Trophoblast cell (in vitro differentiated cells and primary cell): ENCODE measurements around the gene HLA-DRA.

Experiments used
- DNase-seq, 2 donors: peaks; one replicate each; pipeline ENCODE4 v3.0.0-alpha.2; 2016
- H2AFZ ChIP-seq: 2 replicates; pipeline ENCODE4 v1.6.1; 2013; ENCODE audit warnings: low read length, moderate library complexity, mild to moderate bottlenecking; ENCODE audit not compliant: insufficient read depth, poor library complexity
- H2AK5ac ChIP-seq: 2 replicates; pipeline ENCODE4 v1.6.1; 2013; ENCODE audit warnings: mild to moderate bottlenecking, low read length
- H2BK120ac ChIP-seq: 2 replicates; pipeline ENCODE4 v1.6.1; 2013; ENCODE audit warnings: low read length, mild to moderate bottlenecking, moderate library complexity; ENCODE audit not compliant: insufficient read depth, poor library complexity
- H2BK12ac ChIP-seq: 2 replicates; pipeline ENCODE4 v1.6.1; 2013; ENCODE audit warnings: mild to moderate bottlenecking, low read length, moderate library complexity
- H2BK5ac ChIP-seq: 2 replicates; pipeline ENCODE4 v1.6.1; 2013; ENCODE audit warnings: low read length, low read depth, moderate library complexity, mild to moderate bottlenecking; ENCODE audit not compliant: poor library complexity
- H3K14ac ChIP-seq: 2 replicates; pipeline ENCODE4 v1.6.1; 2013; ENCODE audit warnings: mild to moderate bottlenecking, low read length
- H3K18ac ChIP-seq: 2 replicates; pipeline ENCODE4 v1.6.1; 2013; ENCODE audit warnings: mild to moderate bottlenecking, low read length
- H3K23ac ChIP-seq: 2 replicates; pipeline ENCODE4 v1.6.1; 2013; ENCODE audit warnings: low read length
- H3K27ac ChIP-seq: 2 replicates; pipeline ENCODE4 v1.5.1; 2013; ENCODE audit warnings: low read depth, mild to moderate bottlenecking, inconsistent platforms, low read length, moderate library complexity
- H3K27me3 ChIP-seq: 2 replicates; pipeline ENCODE4 v1.6.1; 2013; ENCODE audit warnings: inconsistent platforms, mild to moderate bottlenecking, low read length, moderate library complexity; ENCODE audit not compliant: insufficient read depth
- H3K36me3 ChIP-seq, 2 experiments: 1 replicate in 1 of 2; 2 replicates in 1 of 2; pipeline ENCODE4 v1.6.1; 2013; ENCODE audit warnings: low read length in 2 of 2, mild to moderate bottlenecking in 2 of 2, moderate library complexity in 1 of 2; ENCODE audit not compliant: insufficient read depth in 2 of 2, control insufficient read depth in 1 of 2
- H3K4ac ChIP-seq: 2 replicates; pipeline ENCODE4 v1.6.1; 2013; ENCODE audit warnings: low read depth, mild to moderate bottlenecking, low read length, moderate library complexity
- H3K4me1 ChIP-seq, 2 experiments: 1 replicate in 1 of 2; 2 replicates in 1 of 2; pipeline ENCODE4 v1.6.1; 2013; ENCODE audit warnings: low read length in 2 of 2, mild to moderate bottlenecking in 2 of 2, moderate library complexity in 1 of 2; ENCODE audit not compliant: insufficient read depth in 2 of 2, control insufficient read depth in 1 of 2
- H3K4me2 ChIP-seq: 2 replicates; pipeline ENCODE4 v1.6.1; 2013; ENCODE audit warnings: inconsistent platforms, mild to moderate bottlenecking, low read length, moderate library complexity
- H3K4me3 ChIP-seq: 2 replicates; pipeline ENCODE4 v1.5.1; 2013; ENCODE audit warnings: mild to moderate bottlenecking, low read depth, low read length, inconsistent platforms
- H3K79me1 ChIP-seq: one replicate; pipeline ENCODE4 v1.6.1; 2013; ENCODE audit warnings: low read length
- H3K79me2 ChIP-seq: 2 replicates; pipeline ENCODE4 v1.6.1; 2013; ENCODE audit warnings: low read length, mild to moderate bottlenecking; ENCODE audit not compliant: control insufficient read depth, insufficient read depth, poor library complexity
- H3K9ac ChIP-seq: 2 replicates; pipeline ENCODE4 v1.6.1; 2013; ENCODE audit warnings: mild to moderate bottlenecking, low read length
- H3K9me3 ChIP-seq: 2 replicates; pipeline ENCODE4 v1.6.1; 2013; ENCODE audit warnings: low read depth, mild to moderate bottlenecking, control low read depth, inconsistent platforms, low read length; ENCODE audit not compliant: insufficient read depth
- H4K12ac ChIP-seq: 2 replicates; pipeline ENCODE4 v1.6.1; 2013; ENCODE audit warnings: low read depth, mild to moderate bottlenecking, low read length, moderate library complexity
- H4K8ac ChIP-seq: 2 replicates; pipeline ENCODE4 v1.6.1; 2013; ENCODE audit warnings: low read depth, mild to moderate bottlenecking, low read length, moderate library complexity
- H4K91ac ChIP-seq: one replicate; pipeline ENCODE4 v1.6.1; 2013; ENCODE audit warnings: low read depth, mild to moderate bottlenecking, low read length, moderate library complexity
- WGBS: extraction: QIAGEN DNeasy Blood & Tissue Kit; methylation state at CpG from one replicate; pipeline ENCODE4 v1.1.7; 2013; ENCODE audit warnings: missing lambda C conversion rate; ENCODE audit not compliant: insufficient read length, insufficient coverage; ENCODE audit errors: extremely low coverage; 5-methylcytosine and 5-hydroxymethylcytosine counted together

Gene HLA-DRA

DNA sequence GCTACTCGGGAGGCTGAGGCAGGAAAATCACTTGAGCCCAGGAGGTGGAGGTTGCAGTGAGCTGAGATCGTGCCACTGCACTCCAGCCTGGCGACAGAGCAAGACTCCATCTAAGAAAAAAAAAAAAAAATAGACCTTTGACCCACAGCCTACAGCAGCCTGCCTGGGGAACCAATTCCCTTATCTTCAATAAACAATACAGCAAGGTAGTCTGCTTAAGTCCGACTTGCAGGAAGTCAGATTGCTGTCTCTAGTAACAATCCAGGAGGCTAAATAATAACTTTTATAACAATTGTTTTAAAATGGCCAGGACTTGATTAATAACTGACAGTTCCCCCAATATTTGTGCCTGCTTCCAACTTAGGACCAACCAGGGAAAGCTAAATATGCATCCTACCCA lies 13.3 kb upstream of the HLA-DRA start:
- WGBS: no CpG with 5 or more reads among the region's 4 CpGs
- Histone ChIP-seq H4K8ac (no peak overlapping the region), H2BK5ac (no peak overlapping the region), H2AFZ (no peak overlapping the region), H3K79me2 (no peaks in the 10 kb centered on the region), H3K23ac (no peak overlapping the region), H3K27ac (no peak overlapping the region), H3K14ac (no peak overlapping the region), H3K18ac (no peak overlapping the region), H4K12ac (no peak overlapping the region), H3K9me3 (no peaks in the 10 kb centered on the region), H3K4me1 (no peaks in the 10 kb centered on the region), H3K4me2 (no peak overlapping the region), H3K36me3 (no peaks in the 10 kb centered on the region), H3K9ac (no peak overlapping the region), H2BK120ac (no peak overlapping the region), H2BK12ac (no peak overlapping the region), H4K91ac (no peak overlapping the region), H3K4ac (no peak overlapping the region), H3K4me3 (no peak overlapping the region), H2AK5ac (no peak overlapping the region), H3K79me1 (no peaks in the 10 kb centered on the region), H3K27me3 (no peaks in the 10 kb centered on the region)
- no peak for DNase-seq

DNA sequence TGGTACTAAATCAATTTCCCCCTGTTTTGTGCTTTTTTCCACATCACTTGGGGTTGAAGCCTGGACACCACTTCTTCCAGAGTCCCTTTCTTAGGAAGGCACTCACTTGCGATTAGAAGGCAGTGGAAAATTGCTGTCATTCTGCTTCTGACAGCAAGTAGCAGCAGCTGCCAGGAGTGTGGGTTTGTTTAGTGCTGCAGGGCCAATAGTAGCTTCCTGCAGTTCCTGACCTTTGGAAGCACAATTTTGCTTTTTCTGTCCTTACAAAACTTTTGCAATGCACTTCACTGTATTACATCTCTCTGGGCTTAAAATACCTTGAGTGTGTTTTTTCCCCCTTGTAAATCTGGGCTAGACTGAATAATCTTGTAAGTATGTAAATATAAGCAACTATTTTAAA lies 12.5 kb upstream of the HLA-DRA start:
- H3K9me3 ChIP-seq: no peaks in the 10 kb centered on the region
- H3K4me1 ChIP-seq: no peaks in the 10 kb centered on the region
- no peak overlapping the region for H3K4me3 ChIP-seq
- no peak overlapping the region for H2BK120ac ChIP-seq
- H4K8ac ChIP-seq: no peak overlapping the region
- H2AFZ ChIP-seq: no peak overlapping the region
- H3K79me1 ChIP-seq: no peaks in the 10 kb centered on the region
- H3K79me2 ChIP-seq: no peaks in the 10 kb centered on the region
- no peaks in the 10 kb centered on the region for H3K36me3 ChIP-seq
- no peak overlapping the region for H3K18ac ChIP-seq
- no peak overlapping the region for H3K4me2 ChIP-seq
- H3K14ac ChIP-seq: no peak overlapping the region
- H2BK12ac ChIP-seq: no peak overlapping the region
- H3K27me3 ChIP-seq: no peaks in the 10 kb centered on the region
- no peak overlapping the region for H4K12ac ChIP-seq
- H4K91ac ChIP-seq: no peak overlapping the region
- H2AK5ac ChIP-seq: no peak overlapping the region
- no peak overlapping the region for H2BK5ac ChIP-seq
- no peak overlapping the region for H3K23ac ChIP-seq
- no CpG with 5 or more reads among the region's 1 CpG for WGBS
- no peak overlapping the region for H3K27ac ChIP-seq
- DNase-seq: no peak
- H3K4ac ChIP-seq: no peak overlapping the region
- no peak overlapping the region for H3K9ac ChIP-seq

DNA sequence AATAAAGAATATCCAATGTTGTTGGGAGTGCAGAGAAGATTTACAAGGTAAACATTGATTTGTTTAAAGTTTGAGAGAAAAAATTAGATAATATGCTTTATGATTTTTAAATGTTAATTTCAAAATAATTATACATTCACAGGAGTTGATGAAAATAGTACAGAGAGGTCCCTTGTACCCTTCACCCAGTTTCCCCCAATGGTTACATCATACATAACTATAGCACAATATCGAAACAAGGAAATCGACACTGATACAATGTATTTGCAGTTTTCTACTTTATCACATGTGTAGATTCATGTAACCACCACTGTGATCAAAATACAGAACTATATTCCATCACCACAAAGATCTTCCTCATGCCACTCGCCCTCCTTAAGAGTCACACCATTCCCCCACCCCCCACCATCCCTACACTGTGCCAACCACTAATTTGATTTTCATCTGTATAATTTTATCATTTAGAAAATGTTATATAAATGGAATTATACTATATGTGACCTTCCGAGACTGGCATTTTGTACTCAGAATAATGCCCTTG lies 11.7 kb upstream of the HLA-DRA start:
- Histone ChIP-seq H2AFZ (no peak overlapping the region), H3K36me3 (no peaks in the 10 kb centered on the region), H3K4me3 (no peak overlapping the region), H2AK5ac (no peak overlapping the region), H2BK120ac (no peak overlapping the region), H2BK5ac (no peak overlapping the region), H3K79me1 (no peaks in the 10 kb centered on the region), H3K18ac (no peak overlapping the region), H3K27me3 (no peaks in the 10 kb centered on the region), H3K9me3 (no peaks in the 10 kb centered on the region), H3K4me2 (no peak overlapping the region), H3K9ac (no peak overlapping the region), H3K4ac (no peak overlapping the region), H3K4me1 (no peaks in the 10 kb centered on the region), H2BK12ac (no peak overlapping the region), H4K91ac (no peak overlapping the region), H4K12ac (no peak overlapping the region), H3K14ac (no peak overlapping the region), H3K79me2 (no peaks in the 10 kb centered on the region), H3K23ac (no peak overlapping the region), H4K8ac (no peak overlapping the region), H3K27ac (no peak overlapping the region)
- DNase-seq: no peak
- WGBS: no CpG with 5 or more reads among the region's 4 CpGs

DNA sequence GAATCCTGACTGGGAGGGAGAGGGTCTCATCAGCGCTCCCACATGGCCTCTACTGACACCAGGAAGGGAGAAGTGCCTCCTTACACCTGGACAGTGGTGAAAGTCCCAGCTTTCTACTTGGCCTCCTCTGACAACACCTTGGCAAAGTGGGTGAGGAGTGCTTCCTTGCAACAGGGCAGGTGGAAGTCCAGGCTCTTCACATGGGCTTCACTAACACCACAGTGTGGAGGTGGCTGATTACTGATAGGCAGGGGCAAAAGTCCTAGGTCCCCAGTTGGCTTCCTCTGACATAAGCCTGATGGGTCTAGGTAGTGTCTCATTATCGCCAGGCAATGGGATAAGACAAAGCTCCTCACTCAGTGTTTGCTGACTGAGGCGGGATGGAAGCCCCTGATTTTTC lies 9.5 kb upstream of the HLA-DRA start:
- Histone ChIP-seq H3K4me3 (no peak overlapping the region), H3K14ac (no peak overlapping the region), H3K4me1 (no peaks in the 10 kb centered on the region), H3K4me2 (no peak overlapping the region), H3K79me2 (no peaks in the 10 kb centered on the region), H2AK5ac (no peak overlapping the region), H3K9me3 (no peaks in the 10 kb centered on the region), H2AFZ (no peak overlapping the region), H3K79me1 (no peaks in the 10 kb centered on the region), H2BK120ac (no peak overlapping the region), H3K36me3 (no peaks in the 10 kb centered on the region), H3K27me3 (no peaks in the 10 kb centered on the region), H4K91ac (no peak overlapping the region), H3K9ac (no peak overlapping the region), H3K27ac (no peak overlapping the region), H2BK5ac (no peak overlapping the region), H4K12ac (no peak overlapping the region), H3K23ac (no peak overlapping the region), H4K8ac (no peak overlapping the region), H2BK12ac (no peak overlapping the region), H3K18ac (no peak overlapping the region), H3K4ac (no peak overlapping the region)
- WGBS: no CpG with 5 or more reads among the region's 3 CpGs
- DNase-seq: no peak
